Natural killer cell (primary cell): ENCODE results near the gene HPSE2. TPM values are rescaled to one million over a fixed set of nuclear protein-coding genes. Genes with fewer than 3 reads are reported as not detected.

Experiments used
- ATAC-seq, 3 donors: fragments of 150-1000 bp in 2 of 3; fragments of 200-7000 bp in 1 of 3; cut with Tn5 transposase; 1 replicate in 1 of 3; 2 replicates in 2 of 3; pipeline ENCODE4 v1.10.0; 2021; ENCODE audit warnings: mild to moderate bottlenecking in 2 of 3, moderate library complexity in 2 of 3
- DNase-seq, 2 donors: peaks; one replicate each; pipeline versions ENCODE4 v3.0.0 to v3.0.0-alpha.2; 2013 to 2021; ENCODE audit warnings: mixed read lengths in 1 of 2
- H3K27ac ChIP-seq: one replicate; pipeline ENCODE4 v1.5.1; 2013; ENCODE audit warnings: mild to moderate bottlenecking, low read length
- H3K27me3 ChIP-seq: one replicate; pipeline ENCODE4 v1.6.1; 2013; ENCODE audit warnings: low read length; ENCODE audit not compliant: control insufficient read depth, insufficient read depth
- H3K36me3 ChIP-seq: one replicate; pipeline ENCODE4 v1.6.1; 2013; ENCODE audit warnings: low read length; ENCODE audit not compliant: control insufficient read depth, insufficient read depth
- H3K4me1 ChIP-seq: one replicate; pipeline ENCODE4 v1.6.1; 2013; ENCODE audit warnings: low read length; ENCODE audit not compliant: control insufficient read depth, insufficient read depth
- H3K4me3 ChIP-seq: one replicate; pipeline ENCODE4 v1.5.1; 2013; ENCODE audit warnings: low read length
- H3K9me3 ChIP-seq: one replicate; pipeline ENCODE4 v1.6.1; 2013; ENCODE audit warnings: low read length; ENCODE audit not compliant: control insufficient read depth, insufficient read depth
- H3K27ac Mint-ChIP-seq, 2 donors: one replicate each; pipeline ENCODE4 v1.8.0; 2022; ENCODE audit warnings: mild to moderate bottlenecking in 2 of 2, mixed read lengths in 2 of 2, moderate library complexity in 1 of 2
- H3K27me3 Mint-ChIP-seq, 2 donors: one replicate each; pipeline ENCODE4 v1.8.0; 2022; ENCODE audit warnings: low read depth in 2 of 2, mixed read lengths in 2 of 2
- H3K36me3 Mint-ChIP-seq: one replicate; pipeline ENCODE4 v1.8.0; 2022; ENCODE audit warnings: mixed read lengths
- H3K4me1 Mint-ChIP-seq, 2 donors: one replicate each; pipeline ENCODE4 v1.8.0; 2022; ENCODE audit warnings: mixed read lengths in 2 of 2
- H3K4me3 Mint-ChIP-seq: one replicate; pipeline ENCODE4 v1.8.0; 2022; ENCODE audit warnings: mild to moderate bottlenecking, moderate library complexity, mixed read lengths
- H3K9me3 Mint-ChIP-seq, 2 donors: one replicate each; pipeline ENCODE4 v1.8.0; 2022; ENCODE audit warnings: mixed read lengths in 2 of 2
- CTCF ChIP-seq: fragments of 200-600 bp; IDR thresholded peaks from one replicate; pipeline ENCODE4 v1.8.0; 2022; ENCODE audit warnings: antibody characterized with exemption
- WGBS: methylation state at CpG from one replicate; pipeline ENCODE4 v1.1.7; 2013; ENCODE audit warnings: missing lambda C conversion rate; ENCODE audit not compliant: insufficient coverage; 5-methylcytosine and 5-hydroxymethylcytosine counted together
- intact Hi-C: fragments of 100-400 bp; cut with micrococcal nuclease; formaldehyde crosslinking; loops from one replicate; pipeline ENCODE4 v1.14.2; 2022
- total RNA-seq, 4 donors: library from RNA; stranded (reverse); fragments of 120-200 nt in 1 of 4; gene quantifications; one replicate each; pipeline versions ENCODE4 v1.2.3 to v1.2.4, GENCODE V29; 2013 to 2022

Gene HPSE2
- total RNA-seq, 3 donors from 2014 or later (not counting 1 experiment from before 2014, with no cell fraction given) = not detected

GRCh38 chr10:98800263-98800662 is 435.4 kb downstream of the HPSE2 start:
- Mint-ChIP-seq H3K4me3 (no peak overlapping the region), H3K9me3 (peaks cover 0 to 6% of the 10 kb centered on the region in 2 donors), H3K27me3 (no peaks in the 10 kb centered on the region), H3K36me3 (no peaks in the 10 kb centered on the region), H3K27ac (no peak overlapping the region), H3K4me1 (no peaks in the 10 kb centered on the region)
- Histone ChIP-seq H3K4me1 (no peaks in the 10 kb centered on the region), H3K4me3 (no peak overlapping the region), H3K36me3 (no peaks in the 10 kb centered on the region), H3K27ac (no peak overlapping the region), H3K9me3 (no peaks in the 10 kb centered on the region), H3K27me3 (no peaks in the 10 kb centered on the region)
- no peak for DNase-seq
- no peak for TF ChIP-seq CTCF
- ATAC-seq = no peak
- intact Hi-C loops = no loop called here

- Histone ChIP-seq H3K4me1 (no peaks in the 10 kb centered on the region), H3K9me3 (no peaks in the 10 kb centered on the region), H3K27ac (no peak overlapping the region), H3K36me3 (no peaks in the 10 kb centered on the region), H3K27me3 (no peaks in the 10 kb centered on the region), H3K4me3 (no peak overlapping the region)
- Mint-ChIP-seq H3K4me3 (no peak overlapping the region), H3K4me1 (no peaks in the 10 kb centered on the region), H3K36me3 (no peaks in the 10 kb centered on the region), H3K27me3 (no peaks in the 10 kb centered on the region), H3K9me3 (peaks cover 0 to 4% of the 10 kb centered on the region in 2 donors), H3K27ac (no peak overlapping the region)
- WGBS = 97% methylated on average over 2 of the region's 2 CpGs
- intact Hi-C loops = no loop called here
- ATAC-seq = no peak
- TF ChIP-seq CTCF = no peak
- no peak for DNase-seq
Measured at GRCh38 chr10:98795467-98795866, 440.2 kb downstream of the HPSE2 start.

- no peaks in the 10 kb centered on the region for H3K27me3 Mint-ChIP-seq
- no peak overlapping the region for H3K27ac Mint-ChIP-seq
- no peaks in the 10 kb centered on the region for H3K4me1 ChIP-seq
- H3K4me3 ChIP-seq = no peak overlapping the region
- no peak for TF ChIP-seq CTCF
- intact Hi-C loops = no loop called here
- H3K4me1 Mint-ChIP-seq = no peaks in the 10 kb centered on the region
- no peaks in the 10 kb centered on the region for H3K36me3 Mint-ChIP-seq
- no peaks in the 10 kb centered on the region for H3K36me3 ChIP-seq
- no peak for DNase-seq
- H3K9me3 ChIP-seq = no peaks in the 10 kb centered on the region
- no peak for ATAC-seq
- peaks cover 2 to 3% of the 10 kb centered on the region in 2 donors for H3K9me3 Mint-ChIP-seq
- no peak overlapping the region for H3K27ac ChIP-seq
- no peaks in the 10 kb centered on the region for H3K27me3 ChIP-seq
- H3K4me3 Mint-ChIP-seq = no peak overlapping the region
Measured at GRCh38 chr10:98790817-98791216, 444.8 kb downstream of the HPSE2 start.

- no peaks in the 10 kb centered on the region for H3K9me3 ChIP-seq
- ATAC-seq (no peak), DNase-seq (no peak)
- no peaks in the 10 kb centered on the region for H3K4me1 ChIP-seq
- no peak for TF ChIP-seq CTCF
- intact Hi-C loops = no loop called here
- WGBS = 43% methylated on average over 2 of the region's 3 CpGs
- Mint-ChIP-seq H3K4me3 (no peak overlapping the region), H3K27me3 (no peaks in the 10 kb centered on the region), H3K4me1 (no peaks in the 10 kb centered on the region), H3K27ac (no peak overlapping the region), H3K36me3 (no peaks in the 10 kb centered on the region), H3K9me3 (peaks cover 3 to 4% of the 10 kb centered on the region in 2 donors)
- H3K36me3 ChIP-seq = no peaks in the 10 kb centered on the region
- H3K4me3 ChIP-seq = no peak overlapping the region
- H3K27me3 ChIP-seq = no peaks in the 10 kb centered on the region
- no peak overlapping the region for H3K27ac ChIP-seq
Measured at GRCh38 chr10:98778277-98778759, 457.3 kb downstream of the HPSE2 start.
